GM21447 (cell line): ENCODE data around the gene TNFSF15.

Experiments
- ATAC-seq: cut with Tn5 transposase; IDR thresholded peaks from one replicate; pipeline ENCODE4 v1.9.1; 2021; ENCODE audit not compliant: unreplicated experiment

TNFSF15 gene

DNA sequence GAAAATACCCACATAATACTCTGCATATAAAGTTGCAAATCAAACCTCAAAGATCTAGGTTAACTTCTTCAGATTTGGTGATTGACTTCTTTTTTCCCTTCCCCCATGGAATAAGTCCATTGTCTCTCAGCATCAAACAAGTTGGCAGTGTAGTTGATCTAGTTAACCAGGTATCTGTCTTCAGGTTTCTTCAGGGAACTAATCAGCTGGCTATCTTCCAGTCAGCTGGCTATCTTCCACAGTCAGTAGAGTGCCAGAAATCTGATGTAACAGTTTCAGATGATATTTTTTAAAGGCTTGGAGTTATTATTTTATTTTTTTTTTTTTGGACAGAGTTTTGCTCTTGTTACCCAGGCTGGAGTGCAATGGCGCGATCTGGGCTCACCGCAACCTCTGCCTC, 16.8 kb downstream of the TNFSF15 start:
- ATAC-seq, result no peak

DNA sequence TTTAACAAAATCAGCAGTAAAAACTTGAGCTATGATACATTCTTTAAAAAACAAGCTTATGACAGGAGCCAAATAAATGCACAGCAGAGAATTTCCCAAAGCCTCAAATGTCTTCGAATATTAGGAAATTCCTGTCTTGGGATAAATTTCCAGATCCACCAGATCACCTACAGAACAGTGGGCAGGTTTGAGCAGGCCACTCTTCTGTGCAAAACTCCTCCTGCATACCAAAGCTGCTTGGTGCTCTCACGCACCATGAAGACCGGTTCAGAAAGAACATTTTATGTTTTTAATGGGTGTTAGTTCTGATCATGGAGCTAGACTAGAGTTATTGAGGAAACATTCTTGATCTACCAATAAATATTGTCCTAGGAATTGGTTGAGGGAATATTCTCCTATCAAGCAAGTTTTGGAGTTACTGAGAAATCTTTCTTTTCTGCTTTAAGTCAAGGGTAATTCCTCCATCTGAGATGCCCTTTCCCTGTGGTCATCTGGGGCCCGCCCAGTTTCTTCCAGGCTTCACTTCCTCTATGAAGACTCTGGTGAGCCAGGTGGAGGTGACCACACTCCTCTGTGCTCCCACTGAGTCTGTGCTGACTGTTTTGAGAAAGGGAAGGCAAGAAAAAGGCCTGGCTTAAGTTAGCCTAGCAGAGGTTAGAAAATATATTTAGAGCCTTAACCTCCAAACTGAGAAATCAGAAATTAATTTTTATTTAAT, 17.9 kb downstream of the TNFSF15 start:
- no peak for ATAC-seq

- no peak for ATAC-seq
Observed at GRCh38 chr9:114787214-114787613, 18.6 kb downstream of the TNFSF15 start.

GRCh38 chr9:114785866-114786650, 19.8 kb downstream of the TNFSF15 start:
- no peak for ATAC-seq

DNA sequence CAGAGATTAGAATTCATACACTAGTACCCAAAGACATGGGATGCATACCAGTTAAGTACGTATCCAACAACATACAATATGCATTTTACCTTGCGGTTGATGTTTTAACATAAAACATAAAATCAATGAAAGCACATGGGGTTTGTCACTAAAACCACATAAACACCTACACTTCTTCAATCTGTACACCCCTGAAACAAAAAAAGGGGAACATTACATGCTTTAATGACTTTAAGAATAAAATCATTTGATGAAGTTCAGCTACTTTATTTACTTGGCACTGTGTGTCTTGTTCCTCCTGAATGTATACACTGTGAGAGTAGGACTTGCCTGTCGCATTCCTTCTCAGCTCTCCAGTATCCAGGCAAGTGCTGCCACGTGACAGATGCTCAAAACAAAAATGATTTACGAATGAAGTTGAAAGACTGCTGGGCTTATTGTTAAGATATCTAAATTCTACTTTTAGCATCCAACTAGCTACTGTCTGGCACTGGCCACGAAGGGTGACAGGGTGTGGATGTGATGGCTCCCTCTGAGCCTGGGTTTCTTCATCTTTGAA, 21.0 kb downstream of the TNFSF15 start:
- ATAC-seq, result no peak

- ATAC-seq, result no peak
Observed at GRCh38 chr9:114782586-114782985, 23.3 kb downstream of the TNFSF15 start.

GRCh38 chr9:114779352-114779845, 26.4 kb downstream of the TNFSF15 start:
- ATAC-seq, result no peak

DNA sequence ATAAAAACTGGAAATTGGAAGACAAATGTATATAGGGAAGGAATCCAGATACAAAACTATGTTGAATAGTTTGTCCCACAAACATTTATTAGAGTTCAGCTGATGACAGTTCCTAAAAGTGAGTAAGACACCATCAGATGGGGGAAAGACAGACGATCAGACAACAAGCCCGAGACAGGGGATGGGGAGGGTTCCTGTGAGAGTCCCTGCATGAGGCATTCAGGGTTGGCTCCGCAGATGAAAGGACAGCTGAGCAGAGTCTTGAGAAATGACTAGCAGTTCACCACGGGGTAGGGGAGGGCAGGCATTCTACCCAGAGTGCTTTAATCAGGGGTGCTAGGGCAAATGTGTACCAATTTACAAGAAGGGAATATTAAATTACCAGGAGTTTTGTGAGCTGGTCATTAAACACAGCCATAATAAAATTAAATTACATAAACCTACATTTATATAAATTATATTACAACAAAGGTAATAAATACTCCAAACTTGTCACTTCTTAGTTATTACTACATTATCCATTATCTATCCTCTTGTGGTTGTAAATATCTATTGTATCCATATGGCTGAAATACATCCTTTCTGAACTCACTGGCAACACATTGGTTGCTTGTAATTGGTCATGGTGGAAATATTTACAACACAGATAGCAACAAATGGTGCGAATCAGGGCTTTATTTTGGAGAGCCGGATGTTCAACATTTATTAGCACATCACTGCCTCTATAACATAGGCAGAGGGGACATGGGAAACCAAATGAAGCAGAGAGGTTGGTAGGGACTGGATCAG, 27.8 kb downstream of the TNFSF15 start:
- ATAC-seq, result no peak

GRCh38 chr9:114776683-114777399, 29.0 kb downstream of the TNFSF15 start:
- no peak for ATAC-seq

DNA sequence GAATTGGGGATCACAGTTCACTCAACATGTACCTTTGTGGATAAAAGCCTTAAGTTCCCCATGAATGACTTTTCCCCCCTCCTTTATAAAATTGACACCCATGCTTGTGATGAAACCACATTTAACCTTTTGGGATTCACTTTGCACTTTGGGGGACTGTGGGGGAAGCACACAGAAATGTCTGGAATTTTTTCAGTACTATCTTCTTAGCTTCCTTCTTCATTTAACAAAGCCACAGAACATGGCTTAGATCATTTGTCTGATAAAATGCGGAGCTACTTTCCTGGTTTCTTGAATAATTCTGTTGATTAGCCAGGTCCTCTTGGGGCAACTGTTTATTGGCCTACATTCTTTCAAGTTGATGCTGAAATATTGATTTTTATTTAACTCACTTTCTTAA, 29.9 kb downstream of the TNFSF15 start:
- ATAC-seq, result no peak

- ATAC-seq, result no peak
Observed at GRCh38 chr9:114775121-114775520, 30.7 kb downstream of the TNFSF15 start.

DNA sequence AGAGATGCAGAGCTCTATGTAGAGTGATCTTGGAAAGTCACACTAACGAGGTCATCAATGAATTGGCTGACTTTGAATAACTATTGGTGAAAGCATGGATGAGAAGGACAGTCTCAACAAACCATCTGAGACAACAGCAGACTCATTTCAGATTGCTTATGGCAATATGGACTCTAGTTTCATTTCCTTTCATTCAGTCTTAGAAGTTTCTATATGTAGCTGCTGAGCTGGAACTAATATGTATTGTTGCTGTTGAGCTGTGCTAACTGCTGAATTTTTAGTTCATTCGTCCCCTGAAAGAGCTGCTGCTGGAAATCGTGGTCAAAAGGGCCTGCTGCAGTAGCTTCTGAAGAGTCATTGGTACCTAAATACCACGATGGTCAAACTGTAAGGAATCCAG, 31.3 kb downstream of the TNFSF15 start:
- ATAC-seq, result no peak

- ATAC-seq, result no peak
Observed at GRCh38 chr9:114771889-114772288, 34.0 kb downstream of the TNFSF15 start.

DNA sequence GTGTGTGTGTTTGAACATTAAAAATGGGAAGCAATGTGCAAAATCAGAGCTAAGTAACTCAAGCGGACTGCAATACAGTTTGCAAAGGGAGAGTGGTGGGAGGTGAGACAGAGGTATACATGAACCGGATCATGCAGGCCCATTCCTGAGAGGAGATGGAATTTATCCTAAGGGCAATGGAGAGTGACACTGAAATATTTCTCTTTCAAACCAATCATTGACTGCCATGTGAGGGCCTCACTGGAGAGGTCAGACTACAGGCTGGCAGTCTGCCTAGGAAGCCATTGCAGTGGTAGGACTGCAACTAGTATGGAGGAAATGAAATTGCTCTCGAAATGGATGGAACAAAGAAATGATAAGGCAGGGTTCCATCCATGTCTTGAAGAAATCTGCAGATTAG, 34.8 kb downstream of the TNFSF15 start:
- no peak for ATAC-seq

GRCh38 chr9:114769624-114770023, 36.2 kb downstream of the TNFSF15 start:
- ATAC-seq, result no peak

DNA sequence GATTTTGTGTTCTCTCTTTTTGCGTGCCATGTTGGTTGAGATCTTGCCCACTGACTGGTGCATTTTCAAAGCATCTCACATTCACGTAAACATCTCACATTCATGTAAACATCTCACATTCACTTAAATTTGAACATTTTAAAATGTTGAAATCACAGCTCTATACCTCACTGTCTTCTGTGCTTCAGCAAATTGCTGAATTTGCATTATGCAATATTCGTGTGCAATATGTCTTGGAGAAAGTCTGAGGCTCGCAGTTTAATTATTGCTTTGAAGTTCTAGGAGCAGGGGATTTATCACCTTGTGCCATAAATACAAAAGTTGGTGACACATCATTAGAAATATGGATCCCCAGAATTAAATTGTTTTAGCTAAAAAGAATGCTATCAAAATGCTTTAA, 42.6 kb downstream of the TNFSF15 start:
- no peak for ATAC-seq

- no peak for ATAC-seq
Observed at GRCh38 chr9:114761523-114761922, 44.3 kb downstream of the TNFSF15 start.

DNA sequence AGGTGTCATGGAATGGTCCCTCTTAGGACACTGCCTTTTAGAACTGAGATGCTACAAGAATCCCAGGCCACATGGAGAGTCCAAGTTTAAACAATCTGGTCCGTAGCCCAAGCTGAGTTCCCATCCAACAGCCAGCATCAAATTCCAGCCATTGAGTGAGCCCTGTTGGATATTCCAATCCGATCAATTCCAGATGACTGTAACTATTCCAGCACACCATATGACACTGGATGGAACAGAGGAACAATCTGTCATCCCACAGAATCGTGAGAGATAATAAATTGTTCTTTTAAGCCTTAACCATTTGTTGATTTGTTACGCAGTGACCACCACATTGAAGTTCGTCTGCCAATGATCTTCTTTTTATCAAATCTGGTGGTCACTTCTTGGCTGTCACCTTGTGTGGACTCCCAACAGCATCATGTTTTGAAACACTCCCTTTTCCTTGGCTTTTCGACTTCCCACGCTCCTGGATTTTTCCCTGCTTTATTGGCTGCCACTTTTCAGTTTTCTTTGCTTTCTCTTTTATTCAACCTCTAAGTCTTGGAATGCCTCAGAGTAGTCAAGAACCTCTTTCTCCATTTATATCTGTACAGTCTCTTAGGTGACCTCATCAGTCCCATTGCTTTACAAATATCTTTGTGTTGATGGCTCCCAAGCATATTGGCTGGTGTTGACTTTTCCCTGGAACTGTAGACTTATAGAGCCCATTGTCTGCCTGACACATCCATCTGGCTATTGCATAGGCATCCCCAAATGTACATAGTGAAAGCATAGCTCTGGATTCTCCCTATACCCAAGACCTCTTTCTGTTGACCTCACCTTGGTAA, 46.1 kb downstream of the TNFSF15 start:
- ATAC-seq, result no peak

GRCh38 chr9:114757984-114758383, 47.9 kb downstream of the TNFSF15 start:
- no peak for ATAC-seq

GRCh38 chr9:114757395-114757794, 48.4 kb downstream of the TNFSF15 start:
- no peak for ATAC-seq
